Stomach smooth muscle (tissue), 2 donors: ENCODE measurements around the gene NAA80.

Source experiments
- H3K27ac ChIP-seq: one replicate; pipeline ENCODE4 v1.7.0; 2013; ENCODE audit warnings: mild to moderate bottlenecking, low read length, inconsistent platforms
- H3K27me3 ChIP-seq, 2 donors: one replicate each; pipeline ENCODE4 v1.7.0; 2013; ENCODE audit warnings: low read length in 2 of 2; ENCODE audit not compliant: insufficient read depth in 2 of 2, control insufficient read depth in 1 of 2
- H3K36me3 ChIP-seq, 2 donors: one replicate each; pipeline ENCODE4 v1.7.0; 2013; ENCODE audit warnings: low read length in 2 of 2; ENCODE audit not compliant: control insufficient read depth in 2 of 2, insufficient read depth in 2 of 2
- H3K4me1 ChIP-seq: one replicate; pipeline ENCODE4 v1.7.0; 2013; ENCODE audit warnings: low read length; ENCODE audit not compliant: control insufficient read depth, insufficient read depth
- H3K4me3 ChIP-seq, 2 donors: one replicate each; pipeline ENCODE4 v1.7.0; 2013; ENCODE audit warnings: low read length in 2 of 2
- H3K9ac ChIP-seq, 2 donors: one replicate each; pipeline ENCODE4 v1.7.0; 2013; ENCODE audit warnings: low read length in 2 of 2, mild to moderate bottlenecking in 1 of 2
- H3K9me3 ChIP-seq, 2 donors: one replicate each; pipeline ENCODE4 v1.7.0; 2013; ENCODE audit warnings: low read length in 2 of 2; ENCODE audit not compliant: control insufficient read depth in 2 of 2
- donor health status: healthy.
- donor health status: Pancreatic carcinoma.

Gene NAA80

GRCh38 chr3:50339485-50340146 is 40.4 kb upstream of the NAA80 start:
- peak overlapping the region; percentile 31 for H3K27ac ChIP-seq
- H3K4me3 ChIP-seq: peak overlapping the region; percentile 67 to 73
- H3K9me3 ChIP-seq: no peaks in the 10 kb centered on the region
- H3K36me3 ChIP-seq: no peaks in the 10 kb centered on the region
- peak overlapping the region; percentile 50 to 55 for H3K9ac ChIP-seq
- H3K4me1 ChIP-seq: peaks cover 49% of the 10 kb centered on the region
- no peaks in the 10 kb centered on the region for H3K27me3 ChIP-seq

- no peaks in the 10 kb centered on the region for H3K9me3 ChIP-seq
- peak overlapping the region in 1 of 2 donors; percentile 44 for H3K4me3 ChIP-seq
- peaks cover 56% of the 10 kb centered on the region for H3K4me1 ChIP-seq
- H3K9ac ChIP-seq: peak overlapping the region in 1 of 2 donors; percentile 21
- H3K27ac ChIP-seq: peak overlapping the region; percentile 89
- peaks cover 0 to 5% of the 10 kb centered on the region in 2 donors for H3K36me3 ChIP-seq
- H3K27me3 ChIP-seq: no peaks in the 10 kb centered on the region
Measured at GRCh38 chr3:50338965-50339364, 39.8 kb upstream of the NAA80 start.

- H3K4me1 ChIP-seq: peaks cover 59% of the 10 kb centered on the region
- H3K36me3 ChIP-seq: peaks cover 3 to 6% of the 10 kb centered on the region in 2 donors
- no peaks in the 10 kb centered on the region for H3K27me3 ChIP-seq
- peak overlapping the region; percentile 87 to 90 for H3K9ac ChIP-seq
- H3K27ac ChIP-seq: peak overlapping the region; percentile 89
- H3K4me3 ChIP-seq: peak overlapping the region; percentile 89
- H3K9me3 ChIP-seq: no peaks in the 10 kb centered on the region
Measured at GRCh38 chr3:50337175-50337861, 38.1 kb upstream of the NAA80 start.

- peak overlapping the region; percentile 89 for H3K4me3 ChIP-seq
- no peaks in the 10 kb centered on the region for H3K9me3 ChIP-seq
- H3K27me3 ChIP-seq: no peaks in the 10 kb centered on the region
- peaks cover 9 to 10% of the 10 kb centered on the region in 2 donors for H3K36me3 ChIP-seq
- peaks cover 58% of the 10 kb centered on the region for H3K4me1 ChIP-seq
- H3K9ac ChIP-seq: peak overlapping the region; percentile 87 to 90
- H3K27ac ChIP-seq: peak overlapping the region; percentile 89
Measured at GRCh38 chr3:50336452-50337174, 37.4 kb upstream of the NAA80 start.

GRCh38 chr3:50334339-50335075 is 35.3 kb upstream of the NAA80 start:
- no peaks in the 10 kb centered on the region for H3K9me3 ChIP-seq
- H3K36me3 ChIP-seq: peaks cover 29% of the 10 kb centered on the region in 2 donors
- no peaks in the 10 kb centered on the region for H3K27me3 ChIP-seq
- H3K27ac ChIP-seq: peak overlapping the region; percentile 64
- peak overlapping the region; percentile 36 to 42 for H3K9ac ChIP-seq
- H3K4me1 ChIP-seq: peaks cover 46% of the 10 kb centered on the region
- H3K4me3 ChIP-seq: no peak overlapping the region

- Histone ChIP-seq H3K36me3 (peaks cover 30 to 32% of the 10 kb centered on the region in 2 donors), H3K4me3 (peak overlapping the region in 1 of 2 donors; percentile 35), H3K27ac (peak overlapping the region; percentile 64)
Measured at GRCh38 chr3:50333744-50334328, 34.6 kb upstream of the NAA80 start.

GRCh38 chr3:50331364-50331907 is 32.2 kb upstream of the NAA80 start:
- Histone ChIP-seq H3K4me1 (peaks cover 45% of the 10 kb centered on the region), H3K9ac (no peak overlapping the region), H3K9me3 (no peaks in the 10 kb centered on the region), H3K36me3 (peaks cover 30 to 32% of the 10 kb centered on the region in 2 donors), H3K27ac (no peak overlapping the region), H3K4me3 (no peak overlapping the region), H3K27me3 (no peaks in the 10 kb centered on the region)

More at GRCh38 chr3:50333744-50334328, 34.6 kb upstream of the NAA80 start:
- H3K9me3 ChIP-seq: no peaks in the 10 kb centered on the region
- H3K9ac ChIP-seq: peak overlapping the region; percentile 29 to 42
- H3K27me3 ChIP-seq: no peaks in the 10 kb centered on the region
- peaks cover 45% of the 10 kb centered on the region for H3K4me1 ChIP-seq

GRCh38 chr3:50330330-50330729 is 31.1 kb upstream of the NAA80 start:
- Histone ChIP-seq H3K27ac (no peak overlapping the region), H3K9me3 (no peaks in the 10 kb centered on the region), H3K36me3 (peaks cover 39 to 41% of the 10 kb centered on the region in 2 donors), H3K9ac (no peak overlapping the region), H3K27me3 (no peaks in the 10 kb centered on the region), H3K4me1 (peaks cover 34% of the 10 kb centered on the region), H3K4me3 (no peak overlapping the region)

GRCh38 chr3:50327943-50328691 is 28.9 kb upstream of the NAA80 start, which contains the start of gene TUSC2:
TUSC2 (minus strand) TSS chr3:50328223; CDS start chr3:50328099, 124 bp downstream.
- Histone ChIP-seq H3K4me1 (peaks cover 29% of the 10 kb centered on the region), H3K27me3 (no peaks in the 10 kb centered on the region), H3K27ac (peak within 1 kb of the TSS; percentile 81), H3K9ac (peak within 1 kb of the TSS; percentile 90 to 93), H3K36me3 (peaks cover 36 to 38% of the 10 kb centered on the region in 2 donors), H3K4me3 (peak within 1 kb of the TSS; percentile 90 to 92), H3K9me3 (no peaks in the 10 kb centered on the region)
